ENCODE data around the gene BABAM2.

The BABAM2 gene

GRCh38 chr2:28364610-28365009 is 474.1 kb downstream of the BABAM2 start:
- no peak for TF ChIP-seq CTCF (conservative IDR thresholded peaks at IDR 0.05)
- H3K27ac ChIP-seq: no peak overlapping the region

GRCh38 chr2:28365158-28365557 is 474.6 kb downstream of the BABAM2 start:
- TF ChIP-seq CTCF (conservative IDR thresholded peaks at IDR 0.05): no peak
- H3K27ac ChIP-seq: no peak overlapping the region

- TF ChIP-seq CTCF (conservative IDR thresholded peaks at IDR 0.05): no peak
- H3K27ac ChIP-seq: no peak overlapping the region
Observed at GRCh38 chr2:28366149-28366495, 475.6 kb downstream of the BABAM2 start.

- H3K27ac ChIP-seq: no peak overlapping the region
- no peak for TF ChIP-seq CTCF (conservative IDR thresholded peaks at IDR 0.05)
Observed at GRCh38 chr2:28366496-28367282, 476.2 kb downstream of the BABAM2 start.

GRCh38 chr2:28367667-28368356 is 477.3 kb downstream of the BABAM2 start:
- no peak for TF ChIP-seq CTCF (conservative IDR thresholded peaks at IDR 0.05)
- no peak overlapping the region for H3K27ac ChIP-seq

- TF ChIP-seq CTCF (conservative IDR thresholded peaks at IDR 0.05): no peak
- H3K27ac ChIP-seq: no peak overlapping the region
Observed at GRCh38 chr2:28368357-28368798, 477.8 kb downstream of the BABAM2 start.

- no peak for TF ChIP-seq CTCF (conservative IDR thresholded peaks at IDR 0.05)
- H3K27ac ChIP-seq: no peak overlapping the region
Observed at GRCh38 chr2:28369358-28369757, 478.8 kb downstream of the BABAM2 start.

Measured in VCaP (cell line).